ENCODE results near the gene IRAK1. TPM values are rescaled to one million over a fixed set of nuclear protein-coding genes. Genes with fewer than 3 reads are reported as not detected.

Gene IRAK1
- total and polyA plus RNA-seq, 2 donors (not counting 3 experiments of a cell fraction or from before 2014, with no cell fraction given) = 63.6 to 138 TPM

DNA sequence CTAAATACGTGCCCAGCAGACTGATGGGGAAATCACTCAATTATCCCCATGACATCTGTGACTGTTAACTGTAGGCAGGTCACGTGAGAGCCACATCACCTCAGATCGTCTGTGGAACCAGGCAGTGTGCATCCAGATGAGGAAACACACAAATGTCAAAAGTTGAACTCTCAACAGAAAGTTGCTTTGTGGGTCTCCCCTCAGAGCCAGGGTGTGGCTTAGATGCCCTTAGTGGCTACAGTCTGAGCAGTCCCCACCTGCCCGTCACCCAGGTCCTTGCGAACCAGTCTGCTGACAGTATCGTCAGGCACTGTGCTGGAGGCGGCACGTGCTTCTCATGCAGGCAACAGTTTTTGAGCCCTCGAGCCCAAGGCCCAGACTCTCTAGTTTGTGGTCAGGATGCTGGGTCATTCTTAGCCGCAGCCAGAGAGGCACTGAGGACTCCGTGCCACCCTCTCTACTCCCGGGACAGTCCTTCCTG, 36.3 kb downstream of the IRAK1 start:
- H2AFZ ChIP-seq (ENCODE audit: low read depth, low read length) = no peak overlapping the region
- intact Hi-C loops (cut with micrococcal nuclease) (no loop called here), dilution Hi-C loops (cut with MboI; ENCODE audit: extremely low pct_ligation_motif_present, low sequenced_read_pairs) (no loop called here)
- no peaks in the 10 kb centered on the region for H3K36me3 ChIP-seq (ENCODE audit: control insufficient read depth in 2 of 2, extremely low read depth in 1 of 2, insufficient read depth in 2 of 2, low read length in 2 of 2)
- BruUV-seq (replicated peaks) = no TSS peak
- ChIA-PET POLR2A (no interaction called here), CTCF (no interaction called here)
- H3K4me1 ChIP-seq (ENCODE audit: control insufficient read depth, extremely low read depth, insufficient read depth, low read length) = peaks cover 10% of the 10 kb centered on the region
- TF ChIP-seq EZH2 (IDR thresholded peaks at IDR 0.05; ENCODE audit: borderline replicate concordance, low read depth, low read length, severe bottlenecking) (no peak), POLR2AphosphoS5 (IDR thresholded peaks at IDR 0.05; ENCODE audit: insufficient read depth, low read depth, low read length) (no peak), POLR2A (IDR thresholded peaks at IDR 0.05; ENCODE audit: low read depth, low read length) (no peak), FOS (IDR thresholded peaks at IDR 0.05; ENCODE audit: borderline replicate concordance, insufficient read depth, low read length) (no peak), MYC (IDR thresholded peaks at IDR 0.05; ENCODE audit: low read depth, low read length) (no peak), GATA2 (IDR thresholded peaks at IDR 0.05; ENCODE audit: insufficient read depth, insufficient read length, low read depth, low read length) (no peak), JUN (IDR thresholded peaks at IDR 0.05; ENCODE audit: borderline replicate concordance, insufficient read depth, insufficient read length, low read depth) (no peak)
- TF ChIP-seq, protein P1, sequence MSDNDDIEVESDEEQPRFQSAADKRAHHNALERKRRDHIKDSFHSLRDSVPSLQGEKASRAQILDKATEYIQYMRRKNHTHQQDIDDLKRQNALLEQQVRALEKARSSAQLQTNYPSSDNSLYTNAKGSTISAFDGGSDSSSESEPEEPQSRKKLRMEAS (IDR thresholded peaks at IDR 0.05; ENCODE audit: insufficient read depth, insufficient read length) = no peak
- TF ChIP-seq, protein P2, sequence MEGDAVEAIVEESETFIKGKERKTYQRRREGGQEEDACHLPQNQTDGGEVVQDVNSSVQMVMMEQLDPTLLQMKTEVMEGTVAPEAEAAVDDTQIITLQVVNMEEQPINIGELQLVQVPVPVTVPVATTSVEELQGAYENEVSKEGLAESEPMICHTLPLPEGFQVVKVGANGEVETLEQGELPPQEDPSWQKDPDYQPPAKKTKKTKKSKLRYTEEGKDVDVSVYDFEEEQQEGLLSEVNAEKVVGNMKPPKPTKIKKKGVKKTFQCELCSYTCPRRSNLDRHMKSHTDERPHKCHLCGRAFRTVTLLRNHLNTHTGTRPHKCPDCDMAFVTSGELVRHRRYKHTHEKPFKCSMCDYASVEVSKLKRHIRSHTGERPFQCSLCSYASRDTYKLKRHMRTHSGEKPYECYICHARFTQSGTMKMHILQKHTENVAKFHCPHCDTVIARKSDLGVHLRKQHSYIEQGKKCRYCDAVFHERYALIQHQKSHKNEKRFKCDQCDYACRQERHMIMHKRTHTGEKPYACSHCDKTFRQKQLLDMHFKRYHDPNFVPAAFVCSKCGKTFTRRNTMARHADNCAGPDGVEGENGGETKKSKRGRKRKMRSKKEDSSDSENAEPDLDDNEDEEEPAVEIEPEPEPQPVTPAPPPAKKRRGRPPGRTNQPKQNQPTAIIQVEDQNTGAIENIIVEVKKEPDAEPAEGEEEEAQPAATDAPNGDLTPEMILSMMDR (IDR thresholded peaks at IDR 0.05; ENCODE audit: extremely low read depth in 1 of 2, insufficient read depth in 1 of 2, low read depth in 1 of 2, low read length in 2 of 2) = no peak
- DNase-seq (ENCODE audit: low read depth, low spot score) = no peak
- no peaks in the 10 kb centered on the region for H3K79me2 ChIP-seq (ENCODE audit: control insufficient read depth, insufficient read depth, low read length)
- no peaks in the 10 kb centered on the region for H3K27me3 ChIP-seq (ENCODE audit: control insufficient read depth in 2 of 2, insufficient read depth in 2 of 2, low read length in 2 of 2)
- H3K9ac ChIP-seq (replicated peaks; ENCODE audit: extremely low read depth, insufficient read depth, low read length) = no peak overlapping the region
- no peak overlapping the region for H3K27ac ChIP-seq (ENCODE audit: insufficient read depth, low read depth, low read length)
- H3K4me3 ChIP-seq (replicated peaks in 1 of 3; ENCODE audit: insufficient read depth in 1 of 3, low read depth in 1 of 3, low read length in 3 of 3) = no peak overlapping the region
- no peaks in the 10 kb centered on the region for H4K20me1 ChIP-seq (replicated peaks; ENCODE audit: control insufficient read depth, extremely low read depth, insufficient read depth, low read length)
- FAIRE-seq = no peak
- no peak overlapping the region for H3K4me2 ChIP-seq (ENCODE audit: insufficient read depth, low read length)
- H3K9me1 ChIP-seq (replicated peaks; ENCODE audit: control insufficient read depth, extremely low read depth, insufficient read depth, low read length) = no peaks in the 10 kb centered on the region
- no peaks in the 10 kb centered on the region for H3K9me3 ChIP-seq (replicated peaks; ENCODE audit: control insufficient read depth, insufficient read depth, low read length)

Measured in endothelial cell of umbilical vein (primary cell).